Astrocyte of the cerebellum (primary cell): ENCODE measurements around the gene PRKAR1B.

Experiments used
- DNase-seq: peaks from one replicate; pipeline ENCODE4 v3.0.0-alpha.2; 2011; ENCODE audit warnings: low read depth
- H3K4me3 ChIP-seq: 2 replicates; pipeline ENCODE4 v1.5.1; 2011; ENCODE audit warnings: mild to moderate bottlenecking, low read depth, low read length, moderate library complexity
- CTCF ChIP-seq: IDR thresholded peaks from 2 replicates; pipeline ENCODE4 v1.5.1; 2012; ENCODE audit warnings: low read length, low read depth, moderate library complexity, mild to moderate bottlenecking; ENCODE audit errors: missing control alignments
- in situ Hi-C: cut with HindIII; loops from 2 replicates; pipeline ENCODE4 v1.10.0; 2017; ENCODE audit warnings: low sequenced_read_pairs

PRKAR1B gene

GRCh38 chr7:502296-502695 is 224.8 kb downstream of the PRKAR1B start:
- H3K4me3 ChIP-seq = no peak overlapping the region
- in situ Hi-C loops = no loop called here
- DNase-seq = no peak
- no peak for TF ChIP-seq CTCF

DNA sequence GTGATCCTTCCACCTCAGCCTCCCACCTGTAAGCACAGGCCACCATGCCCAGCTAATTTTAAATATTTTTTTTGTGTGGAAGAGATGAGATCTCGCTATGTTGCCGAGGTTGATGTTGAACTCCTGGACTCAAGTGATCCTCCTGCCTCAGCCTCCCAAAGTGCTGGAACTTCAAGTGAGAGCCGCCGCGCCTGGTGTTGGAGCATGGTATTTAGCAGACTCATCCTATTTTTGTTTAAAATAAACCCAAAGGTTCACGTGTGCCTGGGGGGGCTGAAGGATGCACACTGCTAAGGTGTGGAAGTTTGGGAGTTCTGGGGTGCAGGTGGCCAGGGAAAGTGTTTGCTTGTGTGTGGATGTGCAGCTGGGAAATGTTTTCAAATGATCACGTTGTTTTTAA is 225.6 kb downstream of the PRKAR1B start:
- H3K4me3 ChIP-seq = no peak overlapping the region
- in situ Hi-C loops = no loop called here
- TF ChIP-seq CTCF = no peak
- no peak for DNase-seq

GRCh38 chr7:500521-501420 is 226.3 kb downstream of the PRKAR1B start:
- no peak for TF ChIP-seq CTCF
- in situ Hi-C loops = no loop called here
- no peak for DNase-seq
- no peak overlapping the region for H3K4me3 ChIP-seq

GRCh38 chr7:499853-500485 is 227.1 kb downstream of the PRKAR1B start:
- no peak for TF ChIP-seq CTCF
- in situ Hi-C loops = loop anchor here (10.0 kb wide), 1 partner anchor 105 kb away; no protein-coding TSS in a partner anchor
- H3K4me3 ChIP-seq = no peak overlapping the region
- DNase-seq = no peak
